Spleen (tissue), 7 donors: ENCODE results near the gene KRT79.

Source experiments
- POLR2AphosphoS5 ChIP-seq, 3 donors: sonication (generic); formaldehyde crosslinking; IDR thresholded peaks; one replicate each; pipeline ENCODE4 v1.5.1; 2017; ENCODE audit warnings: antibody characterized with exemption in 3 of 3
- TF ChIP-seq, protein P1 (sequence below), 11 experiments: fragments of 200-600 bp in 7 of 11; fragments of 450-650 bp in 4 of 11; sonication (generic) in 4 of 11; IDR thresholded peaks in 8 of 11; conservative IDR thresholded peaks in 3 of 11; 1 replicate in 7 of 11; 2 replicates in 4 of 11; pipeline versions ENCODE4 v1.4.0 to v1.8.0; 2016 to 2021; ENCODE audit warnings: antibody characterized with exemption in 11 of 11, inconsistent platforms in 4 of 11, mild to moderate bottlenecking in 1 of 11
- donor health status: DM: no; HTN: no; CAD: no; lungs with moderate emphysema.
- donor health status: DM: no; HTN: no; CAD: no.
- donor health status: DM: no; HTN: no; CAD: no.

DNA sequence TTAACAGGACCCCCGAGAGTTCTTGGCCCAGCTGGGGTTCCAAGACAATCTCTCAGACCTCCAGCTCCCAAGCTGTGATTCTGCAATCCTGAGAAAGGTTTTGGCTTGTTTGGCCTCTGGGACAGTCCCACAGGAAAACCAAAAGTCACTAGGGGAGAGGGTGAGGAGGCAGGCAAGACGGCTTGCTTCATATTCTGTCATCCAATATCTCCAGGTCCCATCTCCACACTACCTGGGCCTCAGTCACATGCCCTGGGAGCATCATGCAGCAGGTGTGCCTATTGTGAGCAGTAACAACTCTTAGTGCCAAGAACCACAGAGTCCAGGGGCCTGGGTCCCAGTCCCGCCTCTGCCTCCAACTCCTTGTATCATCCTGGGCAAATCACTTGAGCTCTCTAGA, 1.7 kb downstream of the KRT79 start:
- TF ChIP-seq, protein P1, sequence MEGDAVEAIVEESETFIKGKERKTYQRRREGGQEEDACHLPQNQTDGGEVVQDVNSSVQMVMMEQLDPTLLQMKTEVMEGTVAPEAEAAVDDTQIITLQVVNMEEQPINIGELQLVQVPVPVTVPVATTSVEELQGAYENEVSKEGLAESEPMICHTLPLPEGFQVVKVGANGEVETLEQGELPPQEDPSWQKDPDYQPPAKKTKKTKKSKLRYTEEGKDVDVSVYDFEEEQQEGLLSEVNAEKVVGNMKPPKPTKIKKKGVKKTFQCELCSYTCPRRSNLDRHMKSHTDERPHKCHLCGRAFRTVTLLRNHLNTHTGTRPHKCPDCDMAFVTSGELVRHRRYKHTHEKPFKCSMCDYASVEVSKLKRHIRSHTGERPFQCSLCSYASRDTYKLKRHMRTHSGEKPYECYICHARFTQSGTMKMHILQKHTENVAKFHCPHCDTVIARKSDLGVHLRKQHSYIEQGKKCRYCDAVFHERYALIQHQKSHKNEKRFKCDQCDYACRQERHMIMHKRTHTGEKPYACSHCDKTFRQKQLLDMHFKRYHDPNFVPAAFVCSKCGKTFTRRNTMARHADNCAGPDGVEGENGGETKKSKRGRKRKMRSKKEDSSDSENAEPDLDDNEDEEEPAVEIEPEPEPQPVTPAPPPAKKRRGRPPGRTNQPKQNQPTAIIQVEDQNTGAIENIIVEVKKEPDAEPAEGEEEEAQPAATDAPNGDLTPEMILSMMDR (IDR thresholded peaks at IDR 0.05 in 8 of 11, conservative IDR thresholded peaks at IDR 0.05 in 3 of 11) = no peak
- TF ChIP-seq POLR2AphosphoS5 (IDR thresholded peaks at IDR 0.05) = no peak
